NOMO-1 (cell line): Measurements from ENCODE around the gene PLCD1.
"Not testable (repeated sequence)": the region's sequence is repeated elsewhere in the genome, so short reads cannot be mapped to it uniquely, and the experiment has no call there.

Experiments used
- DNase-seq, 2 experiments: peaks; one replicate each; lab custom pipeline; 2025; ENCODE audit not compliant: unreplicated experiment in 2 of 2; lab: John Stamatoyannopoulos, UW

The PLCD1 gene

DNA sequence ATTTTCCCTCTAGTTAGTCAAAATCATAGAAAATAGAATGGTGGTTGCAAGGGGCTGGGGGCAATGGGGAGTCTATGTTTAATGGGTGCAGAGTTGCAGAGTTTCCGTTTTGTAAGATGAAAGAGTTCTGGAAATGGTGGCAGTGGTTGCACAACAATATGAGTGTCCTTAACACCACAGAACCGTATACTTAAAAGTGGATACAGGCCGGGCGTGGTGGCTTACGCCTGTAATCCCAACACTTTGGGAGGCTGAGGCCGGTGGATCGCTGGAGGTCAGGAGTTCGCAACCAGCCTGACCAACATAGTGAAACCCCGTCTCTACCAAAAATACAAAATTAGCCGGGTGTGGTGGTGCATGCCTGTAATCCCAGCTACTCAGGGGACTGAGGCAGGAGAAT, 41.1 kb downstream of the PLCD1 start:
- DNase-seq, result peak in 1 of 2 experiments; percentile 15

DNA sequence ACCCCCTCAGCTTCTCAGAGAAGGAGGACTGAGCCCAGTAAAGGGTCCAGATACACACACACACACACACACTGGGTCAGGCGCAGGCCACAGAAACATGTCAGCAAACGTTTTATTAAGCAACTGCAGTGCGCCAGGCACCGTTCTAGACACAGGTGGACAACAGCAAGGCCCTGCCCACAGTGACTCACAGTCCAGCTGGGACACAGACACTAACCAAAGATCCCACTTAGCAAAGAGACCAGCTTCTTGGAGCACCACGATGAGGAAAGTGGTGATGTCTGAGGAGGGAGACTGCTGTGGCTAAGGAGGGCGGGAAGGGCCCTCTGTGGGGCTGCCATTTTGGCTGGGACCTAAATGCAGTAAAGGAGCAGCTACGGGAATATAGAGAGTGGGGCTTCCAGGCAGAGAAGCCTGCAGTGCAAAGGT, 41.7 kb downstream of the PLCD1 start:
- DNase-seq, result peak in 1 of 2 experiments; percentile 19

DNA sequence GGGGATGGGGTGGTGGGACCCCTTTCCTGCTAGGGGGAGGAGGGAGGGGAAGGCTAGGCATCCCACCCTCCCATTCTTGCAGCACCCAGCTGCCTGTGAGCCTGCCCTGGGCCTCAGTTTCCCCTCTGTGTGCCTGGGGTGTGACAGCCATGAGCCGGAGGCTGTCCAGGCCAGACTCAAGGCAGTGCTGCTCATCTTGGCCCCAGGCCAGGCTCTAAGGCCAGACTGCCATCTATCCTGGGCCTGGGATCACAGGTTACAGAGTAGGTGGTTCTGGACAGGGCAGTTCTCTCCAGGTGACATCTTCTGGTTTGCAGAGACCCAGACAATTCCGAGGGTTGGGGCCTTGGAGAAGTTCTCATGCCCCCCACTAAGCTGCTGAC, 42.1 kb downstream of the PLCD1 start:
- no peak for DNase-seq

DNA sequence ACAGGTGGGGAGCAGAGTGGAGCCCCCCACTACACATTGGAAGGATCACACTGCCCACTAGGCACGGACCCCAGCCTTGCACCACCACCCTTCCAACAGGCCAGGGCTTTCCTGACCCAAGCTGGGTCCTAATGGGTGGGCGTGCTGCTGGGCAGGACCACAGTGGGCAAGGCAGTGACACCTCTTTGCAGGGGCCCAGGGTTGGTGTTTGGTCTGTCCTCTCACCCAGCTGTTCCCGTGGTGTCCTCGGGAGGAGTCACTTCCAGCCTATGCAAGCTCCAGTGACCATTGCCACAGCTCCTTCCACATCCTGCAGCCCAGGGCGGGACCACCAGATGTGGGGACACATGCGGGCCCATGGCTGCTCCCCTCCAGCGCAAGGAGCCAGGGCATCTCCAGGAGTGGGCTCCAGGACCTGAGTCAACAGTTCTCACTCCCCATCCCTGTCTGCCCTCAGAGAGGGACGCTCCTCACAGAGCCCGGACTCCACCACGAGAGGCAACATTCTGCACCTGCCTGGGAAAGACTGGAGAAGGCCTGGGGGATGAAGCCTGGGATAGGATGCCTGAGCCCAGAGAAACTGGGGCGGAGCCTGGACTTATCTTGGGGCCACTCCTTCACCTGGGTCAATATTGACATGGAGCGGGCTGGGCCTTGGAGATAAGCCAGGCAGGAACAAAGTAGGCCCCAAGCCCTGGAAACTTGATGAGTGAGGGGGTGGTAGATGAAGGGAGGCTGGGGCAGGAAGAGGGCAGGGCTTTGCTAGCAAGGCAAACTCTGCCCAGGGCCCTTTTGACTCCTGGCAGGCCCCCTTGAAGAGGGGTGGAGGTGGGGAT, 42.7 kb downstream of the PLCD1 start:
- no peak for DNase-seq

DNA sequence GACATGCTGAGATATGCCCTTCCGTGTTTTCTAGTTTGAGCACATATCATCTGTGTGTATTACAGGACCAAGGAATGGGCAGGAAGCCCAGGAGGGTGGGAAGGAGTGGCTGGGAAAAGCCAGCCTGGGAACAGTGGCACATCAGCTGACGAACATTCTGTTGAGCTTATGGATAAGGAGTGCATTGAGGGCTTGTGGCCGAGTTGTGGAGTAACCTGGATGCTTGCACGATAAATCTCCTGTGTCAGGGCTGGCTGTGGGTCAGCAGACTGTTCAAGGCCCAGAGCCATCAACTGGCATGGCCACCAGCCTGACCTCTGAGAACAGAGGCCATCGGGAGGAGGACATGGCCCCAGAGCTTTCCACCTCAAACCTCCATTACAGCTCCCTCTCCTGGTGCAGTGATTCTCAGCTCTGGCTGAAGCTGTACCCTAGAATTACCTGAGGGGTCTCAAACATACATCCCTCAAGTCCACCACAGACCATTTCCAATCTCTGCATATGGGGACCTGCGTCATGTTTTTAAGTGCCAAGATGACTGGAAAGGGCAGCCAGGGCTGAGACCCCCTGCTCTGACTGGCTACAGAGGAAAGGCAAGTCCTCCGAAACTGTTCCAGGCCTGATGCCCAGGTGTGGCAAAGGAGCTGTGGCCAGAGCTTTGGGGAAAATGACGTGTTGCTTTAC, 43.7 kb downstream of the PLCD1 start:
- no peak for DNase-seq

DNA sequence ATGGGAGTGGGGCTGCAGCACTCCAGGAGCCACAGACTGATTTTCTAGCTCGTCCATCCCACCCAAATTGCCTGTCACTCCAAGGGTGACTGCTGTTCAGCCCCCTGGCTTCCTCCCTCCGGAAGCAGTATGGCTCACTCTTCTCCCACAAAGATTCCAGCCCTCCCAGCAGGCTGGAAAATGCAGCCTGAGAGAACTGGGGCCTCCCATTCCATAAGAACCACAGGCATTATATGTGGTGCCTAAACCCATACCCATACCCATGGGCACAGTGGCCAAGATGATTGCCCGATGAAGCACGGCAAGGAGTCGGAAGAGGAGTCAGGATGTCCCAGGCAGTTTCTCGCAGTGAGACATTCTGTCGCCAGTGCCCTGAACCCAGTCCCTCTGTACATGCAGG, 44.8 kb downstream of the PLCD1 start:
- no peak for DNase-seq

DNA sequence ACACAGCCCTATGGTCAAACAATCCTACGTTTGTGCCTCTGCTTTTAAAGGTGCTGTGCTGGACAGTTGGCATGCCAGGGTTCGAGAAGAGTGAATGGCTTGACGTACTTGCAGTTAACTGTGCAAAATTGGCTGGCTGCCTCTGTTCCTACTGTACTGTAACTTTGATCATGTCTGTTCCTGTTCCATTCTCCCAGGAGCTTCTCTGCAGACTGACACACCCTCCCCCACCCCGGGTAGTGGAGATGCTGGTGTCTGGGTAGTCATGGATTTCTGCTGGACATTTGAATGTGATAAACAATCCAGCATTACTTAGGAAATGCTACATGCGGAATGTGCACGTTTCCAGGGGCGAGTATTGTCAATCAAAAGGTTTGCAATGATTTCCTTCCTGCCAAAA, 45.4 kb downstream of the PLCD1 start:
- DNase-seq, result peak in 1 of 2 experiments; percentile 12

DNA sequence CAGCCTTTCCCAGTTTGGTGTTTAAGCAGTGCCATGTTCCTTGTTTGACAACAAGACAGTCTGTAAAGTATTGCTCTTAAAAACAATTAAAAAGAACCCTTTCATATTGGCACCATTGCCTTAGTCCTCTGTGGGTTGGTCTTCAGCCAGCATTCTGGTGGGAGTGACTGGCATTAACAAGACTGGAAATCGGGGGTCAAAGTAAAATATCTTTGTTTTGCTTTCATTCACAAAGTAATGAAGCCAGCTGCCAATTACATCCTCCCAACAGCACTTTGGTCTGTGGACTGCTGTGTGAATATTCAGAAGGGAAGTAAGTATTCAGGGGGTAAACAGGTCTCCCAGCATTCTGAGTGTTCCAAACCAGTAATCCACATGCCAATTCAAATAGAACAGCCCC, 47.1 kb downstream of the PLCD1 start:
- no peak for DNase-seq

DNA sequence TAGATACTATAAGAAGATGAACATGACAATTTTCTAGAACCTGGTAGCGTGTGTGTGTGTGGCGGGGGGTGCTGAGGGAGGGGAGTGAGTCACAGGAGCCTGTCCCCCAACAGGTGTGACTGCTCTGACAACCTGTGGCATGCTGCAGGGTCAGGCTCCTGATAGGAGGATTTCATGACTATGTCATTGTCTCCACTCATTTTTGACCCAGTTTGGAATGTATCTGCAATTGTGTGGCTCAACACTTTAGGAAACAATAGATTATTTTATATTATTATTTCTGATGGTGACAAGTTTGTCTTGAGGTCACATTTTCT, 48.1 kb downstream of the PLCD1 start:
- DNase-seq, result no peak

DNA sequence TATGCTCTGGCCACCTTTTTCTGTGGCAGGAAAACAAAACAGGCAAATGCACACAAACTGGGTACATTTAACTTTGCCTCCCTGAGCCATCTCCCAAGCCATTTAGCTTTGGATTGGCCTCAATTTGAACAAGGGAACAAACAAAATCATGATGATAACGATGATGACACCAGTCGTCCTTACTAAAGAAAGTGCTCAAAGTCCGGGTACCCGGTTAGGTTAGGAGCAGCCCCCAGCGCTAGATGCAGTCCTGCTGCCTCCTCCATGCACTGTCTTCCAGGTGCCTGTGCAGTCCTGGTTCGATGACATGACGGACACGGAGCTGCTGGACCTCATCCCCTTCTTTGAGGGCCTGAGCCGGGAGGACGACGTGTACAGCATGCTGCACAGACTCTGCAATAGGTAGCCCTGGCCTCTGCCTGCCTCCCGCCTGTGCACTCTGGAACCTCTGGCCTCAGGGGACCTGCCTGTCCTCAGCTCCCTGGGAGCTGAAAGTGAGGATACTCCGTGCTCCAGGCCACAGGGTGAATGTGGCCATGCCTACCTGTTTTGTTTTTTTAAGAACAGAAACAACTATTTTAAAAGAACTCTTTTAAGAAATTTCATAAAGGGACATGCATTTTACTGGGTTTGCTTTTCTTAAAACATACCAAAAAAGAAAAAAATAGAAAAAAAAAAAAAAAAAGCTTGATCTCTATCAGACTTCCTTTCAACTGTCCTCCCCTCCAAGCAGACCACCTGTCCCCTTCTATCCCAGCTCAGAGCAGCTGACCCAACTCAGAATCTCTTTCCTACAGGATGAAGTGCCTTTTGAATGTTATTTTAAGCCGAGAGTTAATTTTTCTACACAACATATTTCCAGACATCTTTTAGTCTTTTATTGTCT, 48.7 kb downstream of the PLCD1 start:
- DNase-seq, result no peak

DNA sequence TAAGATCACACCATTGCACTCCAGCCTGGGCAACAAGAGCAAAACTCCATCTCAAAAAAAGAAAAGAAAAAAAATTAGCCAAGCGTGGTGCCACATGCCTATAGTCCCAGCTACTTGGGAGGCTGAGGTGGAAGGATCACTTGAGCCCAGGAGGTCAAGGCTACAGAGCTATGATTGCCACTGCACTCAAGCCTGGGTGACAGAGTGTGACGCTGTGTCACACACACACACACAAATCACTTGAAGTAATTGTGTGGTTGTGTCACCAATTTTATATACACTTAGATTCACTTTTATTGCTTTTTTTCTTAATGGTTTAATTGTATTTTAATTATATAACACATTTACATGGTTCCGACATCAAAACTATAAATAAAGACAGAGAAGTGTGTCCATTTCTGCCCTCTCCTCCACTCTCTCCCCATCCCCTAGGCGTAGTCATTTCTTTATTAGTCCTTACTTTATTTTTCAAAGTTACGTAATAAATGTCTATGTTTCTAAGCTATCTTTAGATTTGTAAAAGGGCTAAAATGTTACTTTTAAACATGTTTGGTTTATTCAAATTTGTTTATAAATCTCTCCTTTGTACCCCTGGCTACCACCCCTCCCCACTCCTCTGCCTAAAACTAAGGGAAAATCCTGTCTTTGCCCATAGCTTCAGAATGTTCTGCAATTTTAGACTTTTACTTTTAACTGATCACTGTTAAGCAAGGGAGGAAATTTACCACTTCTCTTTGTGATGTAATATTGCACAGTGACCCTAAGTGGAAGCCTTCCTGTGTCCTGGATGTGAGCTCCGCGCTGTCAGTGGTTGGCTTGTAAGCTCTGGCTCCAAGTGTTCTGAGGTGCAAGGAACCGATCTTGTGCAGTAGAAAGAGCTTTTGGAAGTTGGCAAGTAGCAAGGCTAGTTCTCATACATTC, 49.6 kb downstream of the PLCD1 start:
- peak; percentile 81 to 90 for DNase-seq

DNA sequence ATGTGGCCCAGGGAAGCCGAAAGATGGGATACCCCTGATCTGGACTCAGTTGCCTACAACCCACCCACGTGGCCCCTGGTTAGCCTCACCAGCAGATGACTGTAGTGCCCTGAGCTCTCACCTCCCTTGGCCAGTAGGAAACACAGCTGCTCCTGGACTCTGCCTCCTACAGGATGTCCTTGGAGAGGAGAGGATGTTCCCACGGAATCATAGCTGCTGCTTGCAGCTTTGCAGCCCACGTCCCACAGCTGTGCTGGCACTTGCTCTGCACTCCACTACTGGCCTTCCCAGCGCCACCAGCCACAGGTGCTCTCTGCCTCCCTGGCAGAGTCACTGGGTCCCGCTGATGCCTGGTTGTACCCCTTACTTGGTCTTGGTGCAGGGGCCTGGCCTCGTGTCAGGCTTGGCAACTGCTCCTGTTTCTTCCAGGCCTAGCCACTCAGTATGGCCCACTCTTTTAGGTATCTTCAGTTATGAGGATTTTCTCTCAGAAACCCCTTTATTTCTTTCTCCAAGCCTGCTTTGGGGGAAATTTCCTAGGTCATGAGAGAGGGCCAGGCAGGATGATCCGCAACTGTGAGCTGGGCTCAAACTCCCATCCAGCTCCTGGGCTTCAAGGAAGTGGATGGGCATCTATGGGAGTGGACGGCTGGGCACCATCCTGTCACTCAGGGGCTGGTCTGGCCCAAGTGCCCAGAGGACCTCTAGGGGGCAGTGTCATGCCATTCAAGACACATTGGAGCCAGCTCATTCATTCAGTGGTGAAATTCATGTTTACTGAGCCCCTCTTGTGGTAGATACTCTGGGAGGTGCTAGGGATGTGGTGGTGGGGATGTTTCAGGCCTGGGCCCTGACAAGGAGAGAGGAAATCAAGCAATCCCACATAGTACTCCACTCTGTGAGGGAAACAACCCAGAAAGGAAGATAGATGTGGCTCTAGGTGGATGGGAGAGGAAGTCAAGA, 55.0 kb downstream of the PLCD1 start:
- peak; percentile 44 to 74 for DNase-seq

DNA sequence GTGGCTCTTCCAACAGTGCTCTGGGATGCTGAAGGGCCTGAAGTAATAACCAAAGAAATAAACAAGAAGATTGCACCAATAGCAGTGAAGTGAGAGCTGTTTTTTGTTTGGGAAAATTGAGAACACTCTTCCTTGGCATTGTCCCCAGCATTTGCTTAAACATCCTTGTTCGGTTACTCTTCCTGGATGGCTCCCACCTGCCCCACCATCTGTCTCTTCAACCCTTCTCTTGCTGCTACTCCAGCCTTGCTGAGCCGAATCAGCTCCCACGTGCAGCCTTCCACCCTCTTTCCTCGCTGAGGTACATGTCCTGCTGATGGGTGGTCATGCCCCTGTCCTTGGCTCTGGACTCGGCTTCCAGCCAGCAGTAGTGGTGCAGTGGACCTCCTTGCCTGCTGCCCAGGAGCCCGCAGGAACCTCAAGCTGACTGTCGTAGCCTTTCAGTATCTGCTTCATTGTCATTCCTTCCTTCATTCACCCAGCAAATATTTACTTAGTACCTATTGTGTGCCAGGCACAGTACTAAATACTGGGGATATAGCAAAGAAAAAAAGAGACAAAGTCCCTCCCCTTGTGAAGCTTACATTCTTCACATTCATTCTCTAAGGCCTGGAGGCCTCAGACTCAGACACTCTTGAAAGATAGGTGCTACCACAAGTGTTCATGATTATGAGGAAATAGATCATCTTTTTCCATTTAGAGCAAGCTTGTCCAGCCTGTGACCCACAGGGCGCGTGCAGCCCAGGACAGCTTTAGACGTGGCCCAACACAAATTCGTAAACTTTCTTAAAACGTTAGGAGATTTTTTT, 56.0 kb downstream of the PLCD1 start:
- no peak for DNase-seq

DNA sequence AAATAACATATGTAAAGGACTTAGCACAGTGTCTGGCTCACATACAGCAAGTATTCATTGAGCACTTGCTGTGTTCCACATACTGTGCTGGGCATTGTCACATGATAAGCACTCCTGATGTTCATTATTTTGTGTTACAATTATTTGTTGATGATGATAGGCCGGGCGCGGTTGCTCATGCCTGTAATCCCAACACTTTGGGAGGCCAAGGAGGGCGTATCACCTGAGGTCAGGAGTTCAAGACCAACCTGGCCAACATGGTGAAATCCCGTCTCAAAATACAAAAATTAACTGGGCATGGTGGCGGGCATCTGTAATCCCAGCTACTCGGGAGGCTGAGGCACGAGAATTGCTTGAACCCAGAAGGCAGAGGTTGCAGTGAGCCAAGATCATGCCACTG, 57.4 kb downstream of the PLCD1 start:
- DNase-seq, result not testable (repeated sequence)

DNA sequence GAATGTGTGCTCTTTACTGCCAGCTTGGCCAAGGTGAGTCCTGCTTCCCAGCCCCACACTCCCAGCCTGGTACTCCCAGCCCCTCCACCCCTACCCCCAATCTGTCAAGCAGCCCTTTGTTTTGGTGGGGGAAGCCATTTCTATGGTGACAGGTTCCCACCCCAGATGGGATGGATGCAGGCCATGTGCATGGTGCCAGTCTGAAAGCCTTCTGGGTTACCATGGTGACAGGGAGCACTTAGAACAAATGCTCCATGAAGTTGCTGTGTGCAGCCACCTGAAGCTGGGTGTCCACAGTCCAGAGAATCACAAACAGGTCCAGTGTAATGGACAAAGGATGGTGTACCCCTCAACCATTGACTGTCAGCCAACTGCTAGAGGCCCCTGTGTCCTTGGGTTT, 58.0 kb downstream of the PLCD1 start:
- DNase-seq, result no peak

DNA sequence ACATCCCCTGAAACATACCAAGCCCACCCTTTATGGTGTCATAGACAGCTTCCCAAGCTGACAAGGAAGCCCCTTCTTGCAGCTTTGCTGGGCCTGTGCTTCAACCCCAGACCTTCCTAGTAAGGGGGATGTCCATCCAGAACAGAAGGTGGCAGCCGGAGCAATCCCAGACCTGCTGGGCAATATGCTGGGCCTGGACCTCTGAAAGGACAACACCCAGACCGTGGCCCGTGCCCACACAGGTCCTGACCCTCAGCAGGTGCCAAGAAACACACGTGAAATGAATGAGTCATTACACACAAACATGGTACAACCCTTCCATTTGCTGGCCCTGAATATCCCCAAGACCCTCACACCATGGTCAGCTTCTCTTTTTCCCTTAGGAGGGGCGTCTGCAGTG, 58.6 kb downstream of the PLCD1 start:
- no peak for DNase-seq

DNA sequence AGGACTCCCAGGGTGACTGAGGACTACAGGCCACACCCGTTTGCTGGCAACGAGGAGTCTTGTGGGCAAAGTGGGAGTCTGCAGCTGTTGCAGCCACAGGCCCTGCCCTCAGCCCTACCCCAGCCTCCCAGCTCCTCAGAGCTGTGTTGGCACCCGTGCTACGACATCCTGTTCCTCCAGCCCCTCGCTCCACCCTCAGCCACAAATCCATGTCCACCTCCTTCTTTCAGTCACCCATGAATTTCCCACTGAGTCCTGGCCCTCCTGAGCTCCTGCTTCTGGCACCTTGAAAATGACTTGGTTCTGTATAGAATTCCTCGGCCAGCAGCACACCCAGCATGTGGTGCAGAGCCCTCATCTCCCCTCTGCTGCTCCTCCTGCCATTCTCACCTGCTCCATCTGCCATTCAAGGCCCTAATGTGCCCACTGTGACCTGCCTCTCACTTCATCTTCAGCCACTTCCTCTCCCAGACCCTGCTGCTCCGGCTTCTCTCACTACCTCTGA, 59.8 kb downstream of the PLCD1 start:
- no peak for DNase-seq
